Measurements from ENCODE around the gene INIP.

INIP gene

DNA sequence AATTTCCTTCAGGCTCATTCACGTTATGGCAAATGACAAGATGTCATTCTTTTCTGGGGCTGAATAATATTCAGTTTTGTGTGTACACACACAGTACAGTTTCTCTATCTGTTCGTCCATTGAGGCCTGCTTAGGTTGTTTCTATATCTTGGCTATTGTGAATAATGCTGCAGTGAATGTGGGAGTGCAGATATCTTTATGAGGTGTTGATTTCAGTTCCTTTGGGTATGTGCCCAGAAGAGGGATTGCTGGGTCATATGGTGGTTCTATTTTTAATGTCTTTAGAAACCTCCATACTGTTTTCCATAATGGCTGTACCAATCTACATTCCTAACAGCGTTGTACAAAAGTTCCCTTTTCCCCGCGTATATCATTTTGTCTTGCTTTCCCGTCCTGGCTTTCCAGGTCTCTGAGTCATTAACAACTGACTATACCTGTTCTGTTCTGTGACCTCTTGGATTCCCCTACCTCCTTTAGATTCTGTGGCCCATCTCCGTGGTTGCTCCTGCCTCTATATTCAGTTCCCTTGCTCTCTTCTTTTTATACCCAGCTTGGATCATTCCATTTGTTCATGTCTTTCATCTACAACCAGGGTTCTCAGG, 39.5 kb upstream of the INIP start:
- Histone ChIP-seq H3K36me3 (ENCODE audit: control insufficient read depth in 1 of 2, insufficient read depth in 2 of 2, low read depth in 1 of 2, low read length in 2 of 2) (peaks cover 0 to 4% of the 10 kb centered on the region in 2 experiments), H3K4me2 (ENCODE audit: low read length, poor library complexity, severe bottlenecking) (no peak overlapping the region)
- WGBS, result 79% methylated on average over 7 of the region's 7 CpGs

DNA sequence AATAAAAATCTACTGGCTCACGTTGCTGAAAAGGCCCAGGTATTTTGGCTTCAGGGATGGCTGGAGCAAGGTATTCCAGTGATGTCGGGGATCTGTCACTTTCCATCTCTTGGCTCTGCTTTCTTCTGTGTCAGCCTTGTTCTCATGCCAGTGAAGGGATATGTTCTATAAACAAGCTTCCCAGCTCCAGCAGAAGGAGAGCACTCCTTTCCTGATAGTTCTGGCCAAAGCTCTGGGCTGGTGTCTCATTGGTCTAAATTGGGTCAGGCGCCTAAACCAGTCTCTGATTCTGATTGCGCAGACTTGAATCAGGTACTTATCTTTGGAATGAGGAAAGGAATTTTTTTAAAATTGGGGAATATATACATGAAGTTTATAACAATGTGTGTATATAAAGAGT, 37.8 kb upstream of the INIP start:
- no peak overlapping the region for H3K4me3 ChIP-seq (ENCODE audit: insufficient read depth in 1 of 2, low read depth in 1 of 2, low read length in 2 of 2)
- H2AK5ac ChIP-seq (ENCODE audit: low read length, severe bottlenecking), result peak overlapping the region; percentile 20
- peaks cover 16% of the 10 kb centered on the region for H3K4me1 ChIP-seq (ENCODE audit: control insufficient read depth, insufficient read depth, low read depth, low read length)
- H3K14ac ChIP-seq (ENCODE audit: low read length in 2 of 2), result no peak overlapping the region
- peaks cover 40% of the 10 kb centered on the region for H3K79me1 ChIP-seq (replicated peaks; ENCODE audit: low read length, poor library complexity, severe bottlenecking)
- no peak overlapping the region for H4K91ac ChIP-seq (ENCODE audit: low read length)
- H3K4me2 ChIP-seq (ENCODE audit: low read length, poor library complexity, severe bottlenecking), result no peak overlapping the region
- H3K18ac ChIP-seq (ENCODE audit: low read depth in 1 of 2, low read length in 2 of 2), result no peak overlapping the region
- no peak overlapping the region for H3K23ac ChIP-seq (ENCODE audit: low read length in 2 of 2)
- no peak overlapping the region for H2BK5ac ChIP-seq (ENCODE audit: low read depth, low read length, poor library complexity, severe bottlenecking)
- H4K8ac ChIP-seq (ENCODE audit: low read length), result no peak overlapping the region
- H3K9me3 ChIP-seq (ENCODE audit: control insufficient read depth, low read length), result no peaks in the 10 kb centered on the region
- no peak for DNase-seq
- WGBS, result 93% methylated on average over 4 of the region's 4 CpGs
- H3K27ac ChIP-seq (ENCODE audit: low read length, poor library complexity, severe bottlenecking), result no peak overlapping the region
- H3K9ac ChIP-seq (ENCODE audit: low read length), result no peak overlapping the region
- H3K27me3 ChIP-seq (ENCODE audit: control insufficient read depth in 1 of 2, insufficient read depth in 1 of 2, low read length in 2 of 2), result no peaks in the 10 kb centered on the region
- H3K4ac ChIP-seq (ENCODE audit: low read depth in 1 of 2, low read length in 2 of 2), result no peak overlapping the region
- no peak overlapping the region for H2BK12ac ChIP-seq (ENCODE audit: low read length in 2 of 2)
- no peak overlapping the region for H2BK120ac ChIP-seq (ENCODE audit: low read depth, low read length)
- peaks cover 0 to 4% of the 10 kb centered on the region in 2 experiments for H3K36me3 ChIP-seq (ENCODE audit: control insufficient read depth in 1 of 2, insufficient read depth in 2 of 2, low read depth in 1 of 2, low read length in 2 of 2)
- H2AFZ ChIP-seq (ENCODE audit: low read depth, low read length), result no peak overlapping the region
- no peak overlapping the region for H2BK15ac ChIP-seq (ENCODE audit: low read depth, poor library complexity, severe bottlenecking)

More for the DNA sequence above, 39.5 kb upstream of the INIP start:
- no peak overlapping the region for H2AK5ac ChIP-seq (ENCODE audit: low read length, severe bottlenecking)
- no peak overlapping the region for H3K4ac ChIP-seq (ENCODE audit: low read depth in 1 of 2, low read length in 2 of 2)
- no peak overlapping the region for H2AFZ ChIP-seq (ENCODE audit: low read depth, low read length)
- no peak overlapping the region for H3K14ac ChIP-seq (ENCODE audit: low read length in 2 of 2)
- no peak overlapping the region for H2BK5ac ChIP-seq (ENCODE audit: low read depth, low read length, poor library complexity, severe bottlenecking)
- H2BK15ac ChIP-seq (ENCODE audit: low read depth, poor library complexity, severe bottlenecking), result no peak overlapping the region
- H3K23ac ChIP-seq (ENCODE audit: low read length in 2 of 2), result no peak overlapping the region
- no peak overlapping the region for H4K91ac ChIP-seq (ENCODE audit: low read length)
- peaks cover 44% of the 10 kb centered on the region for H3K79me1 ChIP-seq (replicated peaks; ENCODE audit: low read length, poor library complexity, severe bottlenecking)
- no peak overlapping the region for H2BK12ac ChIP-seq (ENCODE audit: low read length in 2 of 2)
- no peak overlapping the region for H4K8ac ChIP-seq (ENCODE audit: low read length)
- no peak overlapping the region for H3K4me3 ChIP-seq (ENCODE audit: insufficient read depth in 1 of 2, low read depth in 1 of 2, low read length in 2 of 2)
- H3K9me3 ChIP-seq (ENCODE audit: control insufficient read depth, low read length), result no peaks in the 10 kb centered on the region
- DNase-seq, result no peak
- H3K27me3 ChIP-seq (ENCODE audit: control insufficient read depth in 1 of 2, insufficient read depth in 1 of 2, low read length in 2 of 2), result no peaks in the 10 kb centered on the region
- no peak overlapping the region for H3K9ac ChIP-seq (ENCODE audit: low read length)
- peaks cover 8% of the 10 kb centered on the region for H3K4me1 ChIP-seq (ENCODE audit: control insufficient read depth, insufficient read depth, low read depth, low read length)
- H3K18ac ChIP-seq (ENCODE audit: low read depth in 1 of 2, low read length in 2 of 2), result no peak overlapping the region
- H2BK120ac ChIP-seq (ENCODE audit: low read depth, low read length), result no peak overlapping the region
- H3K27ac ChIP-seq (ENCODE audit: low read length, poor library complexity, severe bottlenecking), result no peak overlapping the region

DNA sequence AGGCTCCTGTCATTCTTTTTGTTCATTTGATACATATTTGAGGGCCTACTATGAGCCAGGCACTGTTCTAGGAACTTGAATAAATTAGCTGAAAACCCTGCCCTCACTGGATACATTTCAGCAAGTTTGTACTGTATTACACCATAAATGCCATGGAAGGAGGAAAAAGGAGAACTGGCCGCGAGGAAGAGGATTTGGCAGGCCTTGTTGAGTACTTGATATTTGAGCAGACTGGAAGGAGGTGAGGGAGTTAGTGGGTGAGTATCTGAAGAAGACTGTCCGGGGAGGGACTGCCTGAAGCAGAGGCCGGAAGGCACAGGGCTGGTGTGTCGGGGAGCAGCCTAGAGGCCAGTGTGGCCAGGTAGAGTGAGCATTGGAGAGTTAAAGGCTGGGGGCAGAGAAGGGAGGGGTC, 37.1 kb upstream of the INIP start:
- Histone ChIP-seq H3K14ac (ENCODE audit: low read length in 2 of 2) (no peak overlapping the region), H3K18ac (ENCODE audit: low read depth in 1 of 2, low read length in 2 of 2) (peak overlapping the region in 1 of 2 experiments; percentile 44), H3K79me1 (replicated peaks; ENCODE audit: low read length, poor library complexity, severe bottlenecking) (peaks cover 37% of the 10 kb centered on the region), H3K9me3 (ENCODE audit: control insufficient read depth, low read length) (no peaks in the 10 kb centered on the region), H2BK12ac (ENCODE audit: low read length in 2 of 2) (peak overlapping the region; percentile 0 to 59), H2BK15ac (ENCODE audit: low read depth, poor library complexity, severe bottlenecking) (no peak overlapping the region), H4K8ac (ENCODE audit: low read length) (no peak overlapping the region), H4K91ac (ENCODE audit: low read length) (no peak overlapping the region), H3K36me3 (ENCODE audit: control insufficient read depth in 1 of 2, insufficient read depth in 2 of 2, low read depth in 1 of 2, low read length in 2 of 2) (peaks cover 0 to 4% of the 10 kb centered on the region in 2 experiments), H3K4me2 (ENCODE audit: low read length, poor library complexity, severe bottlenecking) (no peak overlapping the region), H2AK5ac (ENCODE audit: low read length, severe bottlenecking) (no peak overlapping the region), H3K9ac (ENCODE audit: low read length) (peak overlapping the region; percentile 20), H2BK5ac (ENCODE audit: low read depth, low read length, poor library complexity, severe bottlenecking) (no peak overlapping the region), H3K4me1 (ENCODE audit: control insufficient read depth, insufficient read depth, low read depth, low read length) (peaks cover 16% of the 10 kb centered on the region), H3K27me3 (ENCODE audit: control insufficient read depth in 1 of 2, insufficient read depth in 1 of 2, low read length in 2 of 2) (no peaks in the 10 kb centered on the region), H2AFZ (ENCODE audit: low read depth, low read length) (no peak overlapping the region), H2BK120ac (ENCODE audit: low read depth, low read length) (no peak overlapping the region), H3K4ac (ENCODE audit: low read depth in 1 of 2, low read length in 2 of 2) (no peak overlapping the region), H3K27ac (ENCODE audit: low read length, poor library complexity, severe bottlenecking) (no peak overlapping the region), H3K23ac (ENCODE audit: low read length in 2 of 2) (no peak overlapping the region), H3K4me3 (ENCODE audit: insufficient read depth in 1 of 2, low read depth in 1 of 2, low read length in 2 of 2) (no peak overlapping the region)
- DNase-seq, result no peak
- WGBS, result 62% methylated on average over 5 of the region's 5 CpGs

DNA sequence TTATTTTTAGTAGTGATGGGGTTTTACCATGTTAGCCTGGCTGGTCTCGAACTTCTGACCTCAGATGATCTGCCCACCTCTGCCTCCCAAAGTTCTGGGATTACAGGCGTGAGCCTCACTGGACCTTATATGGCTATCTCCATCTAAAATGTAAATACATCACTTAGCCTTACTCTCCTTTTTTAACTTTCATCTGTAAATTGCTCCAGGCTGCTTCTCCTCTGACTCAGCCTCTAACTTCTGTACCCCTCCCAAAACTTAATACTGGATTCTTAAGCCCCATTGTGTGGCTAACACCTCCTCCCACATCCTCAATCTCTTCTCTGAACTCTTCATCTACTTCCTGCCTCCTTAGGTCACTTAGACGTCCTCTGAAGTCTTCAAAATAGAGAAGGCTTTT, 36.7 kb upstream of the INIP start:
- H3K27me3 ChIP-seq (ENCODE audit: control insufficient read depth in 1 of 2, insufficient read depth in 1 of 2, low read length in 2 of 2), result no peaks in the 10 kb centered on the region
- no peak overlapping the region for H3K4me2 ChIP-seq (ENCODE audit: low read length, poor library complexity, severe bottlenecking)
- H3K9ac ChIP-seq (ENCODE audit: low read length), result peak overlapping the region; percentile 20
- H2BK120ac ChIP-seq (ENCODE audit: low read depth, low read length), result no peak overlapping the region
- no peak overlapping the region for H4K91ac ChIP-seq (ENCODE audit: low read length)
- no peak overlapping the region for H3K4me3 ChIP-seq (ENCODE audit: insufficient read depth in 1 of 2, low read depth in 1 of 2, low read length in 2 of 2)
- H2BK12ac ChIP-seq (ENCODE audit: low read length in 2 of 2), result no peak overlapping the region
- H3K18ac ChIP-seq (ENCODE audit: low read depth in 1 of 2, low read length in 2 of 2), result no peak overlapping the region
- H2BK15ac ChIP-seq (ENCODE audit: low read depth, poor library complexity, severe bottlenecking), result no peak overlapping the region
- no peak overlapping the region for H2AK5ac ChIP-seq (ENCODE audit: low read length, severe bottlenecking)
- H2BK5ac ChIP-seq (ENCODE audit: low read depth, low read length, poor library complexity, severe bottlenecking), result no peak overlapping the region
- peaks cover 36% of the 10 kb centered on the region for H3K79me1 ChIP-seq (replicated peaks; ENCODE audit: low read length, poor library complexity, severe bottlenecking)
- 49% methylated on average over 3 of the region's 3 CpGs for WGBS
- no peak overlapping the region for H2AFZ ChIP-seq (ENCODE audit: low read depth, low read length)
- H3K9me3 ChIP-seq (ENCODE audit: control insufficient read depth, low read length), result no peaks in the 10 kb centered on the region
- peaks cover 0 to 4% of the 10 kb centered on the region in 2 experiments for H3K36me3 ChIP-seq (ENCODE audit: control insufficient read depth in 1 of 2, insufficient read depth in 2 of 2, low read depth in 1 of 2, low read length in 2 of 2)
- no peak overlapping the region for H3K27ac ChIP-seq (ENCODE audit: low read length, poor library complexity, severe bottlenecking)
- no peak overlapping the region for H3K23ac ChIP-seq (ENCODE audit: low read length in 2 of 2)
- H3K4ac ChIP-seq (ENCODE audit: low read depth in 1 of 2, low read length in 2 of 2), result no peak overlapping the region
- H3K14ac ChIP-seq (ENCODE audit: low read length in 2 of 2), result no peak overlapping the region
- H4K8ac ChIP-seq (ENCODE audit: low read length), result no peak overlapping the region
- DNase-seq, result no peak
- peaks cover 16% of the 10 kb centered on the region for H3K4me1 ChIP-seq (ENCODE audit: control insufficient read depth, insufficient read depth, low read depth, low read length)
